Breast epithelium (tissue), 4 donors: Measurements from ENCODE around the gene ARFGAP3. TPM values are rescaled to one million over a fixed set of nuclear protein-coding genes. Genes with fewer than 3 reads are reported as not detected.

Experiments
- DNase-seq, 2 donors: peaks; one replicate each; pipeline ENCODE4 v3.0.0-alpha.2; 2019; ENCODE audit warnings: low spot score in 2 of 2
- H3K27ac ChIP-seq, 2 donors: fragments of 200-600 bp; sonication (generic) in 1 of 2; one replicate each; pipeline ENCODE4 v1.5.1; 2016 to 2019; ENCODE audit warnings: mild to moderate bottlenecking in 1 of 2
- H3K27me3 ChIP-seq, 2 donors: fragments of 200-600 bp; sonication (generic) in 1 of 2; one replicate each; pipeline versions ENCODE4 v1.5.1 to v1.6.0; 2017 to 2019; ENCODE audit warnings: control low read depth in 1 of 2, mild to moderate bottlenecking in 1 of 2
- H3K36me3 ChIP-seq: fragments of 200-600 bp; one replicate; pipeline ENCODE4 v1.5.1; 2019
- H3K4me1 ChIP-seq, 2 donors: fragments of 200-600 bp; sonication (generic); one replicate each; pipeline ENCODE4 v1.5.1; 2016 to 2019; ENCODE audit warnings: control low read depth in 1 of 2
- H3K4me3 ChIP-seq, 3 donors: fragments of 200-600 bp; sonication (generic); 1 replicate in 2 of 3; 2 replicates in 1 of 3; pipeline ENCODE4 v1.5.1; 2016 to 2019; ENCODE audit warnings: mild to moderate bottlenecking in 3 of 3, moderate library complexity in 2 of 3
- H3K9me3 ChIP-seq, 2 donors: fragments of 200-600 bp; sonication (generic) in 1 of 2; one replicate each; pipeline ENCODE4 v1.5.1; 2016 to 2019; ENCODE audit warnings: control low read depth in 1 of 2
- POLR2A ChIP-seq: fragments of 450-650 bp; IDR thresholded peaks from one replicate; pipeline ENCODE4 v1.6.1; 2016; ENCODE audit warnings: antibody characterized with exemption, mild to moderate bottlenecking, moderate library complexity
- POLR2AphosphoS5 ChIP-seq, 3 donors: sonication (generic); formaldehyde crosslinking; IDR thresholded peaks; one replicate each; pipeline ENCODE4 v1.6.1; 2017; ENCODE audit warnings: antibody characterized with exemption in 3 of 3
- intact Hi-C: fragments of 100-400 bp; cut with DNase I; formaldehyde crosslinking; loops from one replicate; pipeline ENCODE4 v1.15.1; 2023; ENCODE audit warnings: low total_unique reads
- total RNA-seq, 3 donors: library from RNA; depleted of rRNA; stranded (reverse); fragments of >200 nt; gene quantifications; one replicate each; pipeline ENCODE4 v1.1.0, GENCODE V29; 2016
- TF ChIP-seq, protein P1 (sequence below), 3 donors: fragments of 450-650 bp; IDR thresholded peaks; one replicate each; pipeline ENCODE4 v1.5.1; 2016 to 2017; ENCODE audit warnings: antibody characterized with exemption in 3 of 3, mild to moderate bottlenecking in 3 of 3, moderate library complexity in 3 of 3

ARFGAP3 gene
- total RNA-seq, 3 donors from 2014 or later: 51.2 to 90.7 (median 70.8) TPM

DNA sequence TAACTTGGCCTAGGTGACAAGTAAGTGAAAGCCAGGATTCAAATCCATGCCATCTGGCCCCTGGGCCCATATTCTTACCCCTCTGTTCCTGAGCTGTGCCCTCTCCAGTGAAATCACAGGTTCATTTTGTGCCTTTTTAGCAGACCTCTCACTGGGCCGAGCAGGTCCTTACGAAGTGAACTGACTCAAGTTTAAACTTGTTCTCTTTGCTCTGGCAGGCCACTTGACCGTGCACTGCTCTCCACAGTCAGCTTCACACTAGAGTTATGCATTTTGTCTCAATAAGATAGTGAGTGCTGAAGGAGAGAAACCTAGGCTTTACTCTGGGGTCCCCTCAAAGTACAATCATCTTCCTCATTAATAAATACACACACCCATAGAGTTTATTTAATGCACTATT lies 40.7 kb downstream of the ARFGAP3 start:
- intact Hi-C loops: no loop called here
- H3K4me3 ChIP-seq: no peak overlapping the region
- no peak for TF ChIP-seq POLR2A
- TF ChIP-seq, protein P1, sequence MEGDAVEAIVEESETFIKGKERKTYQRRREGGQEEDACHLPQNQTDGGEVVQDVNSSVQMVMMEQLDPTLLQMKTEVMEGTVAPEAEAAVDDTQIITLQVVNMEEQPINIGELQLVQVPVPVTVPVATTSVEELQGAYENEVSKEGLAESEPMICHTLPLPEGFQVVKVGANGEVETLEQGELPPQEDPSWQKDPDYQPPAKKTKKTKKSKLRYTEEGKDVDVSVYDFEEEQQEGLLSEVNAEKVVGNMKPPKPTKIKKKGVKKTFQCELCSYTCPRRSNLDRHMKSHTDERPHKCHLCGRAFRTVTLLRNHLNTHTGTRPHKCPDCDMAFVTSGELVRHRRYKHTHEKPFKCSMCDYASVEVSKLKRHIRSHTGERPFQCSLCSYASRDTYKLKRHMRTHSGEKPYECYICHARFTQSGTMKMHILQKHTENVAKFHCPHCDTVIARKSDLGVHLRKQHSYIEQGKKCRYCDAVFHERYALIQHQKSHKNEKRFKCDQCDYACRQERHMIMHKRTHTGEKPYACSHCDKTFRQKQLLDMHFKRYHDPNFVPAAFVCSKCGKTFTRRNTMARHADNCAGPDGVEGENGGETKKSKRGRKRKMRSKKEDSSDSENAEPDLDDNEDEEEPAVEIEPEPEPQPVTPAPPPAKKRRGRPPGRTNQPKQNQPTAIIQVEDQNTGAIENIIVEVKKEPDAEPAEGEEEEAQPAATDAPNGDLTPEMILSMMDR (IDR thresholded peaks at IDR 0.05): no peak
- no peak for TF ChIP-seq POLR2AphosphoS5 (IDR thresholded peaks at IDR 0.05)
- H3K4me1 ChIP-seq: peaks cover 0 to 5% of the 10 kb centered on the region in 2 donors
- no peaks in the 10 kb centered on the region for H3K9me3 ChIP-seq
- DNase-seq: peak in 1 of 2 donors; percentile 6
- no peaks in the 10 kb centered on the region for H3K27me3 ChIP-seq
- H3K27ac ChIP-seq: no peak overlapping the region
- H3K36me3 ChIP-seq: no peaks in the 10 kb centered on the region

DNA sequence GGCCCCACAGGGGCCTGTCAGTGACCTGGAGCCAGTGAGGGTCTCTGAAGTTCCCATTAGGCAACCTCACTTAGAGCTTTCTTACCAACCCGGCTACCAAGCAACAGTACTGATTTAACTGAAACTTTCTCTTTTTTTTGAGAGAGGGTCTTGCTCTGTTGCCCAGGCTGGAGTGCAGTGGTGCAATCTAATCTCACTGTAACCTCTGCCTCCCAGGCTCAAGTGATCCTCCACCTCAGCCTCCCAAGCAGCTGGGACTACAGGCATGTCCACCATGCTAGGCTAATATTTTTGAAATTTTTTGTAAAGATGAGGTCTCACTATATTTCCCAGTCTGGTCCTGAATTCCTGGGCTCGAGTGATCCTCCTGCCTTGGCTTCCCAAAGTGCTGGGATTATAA lies 42.5 kb downstream of the ARFGAP3 start:
- H3K9me3 ChIP-seq: no peaks in the 10 kb centered on the region
- no peak overlapping the region for H3K4me3 ChIP-seq
- intact Hi-C loops: no loop called here
- H3K36me3 ChIP-seq: no peaks in the 10 kb centered on the region
- no peaks in the 10 kb centered on the region for H3K27me3 ChIP-seq
- peak overlapping the region in 1 of 2 donors; percentile 2 for H3K27ac ChIP-seq
- TF ChIP-seq POLR2AphosphoS5 (IDR thresholded peaks at IDR 0.05) (no peak), POLR2A (no peak)
- TF ChIP-seq, protein P1 (IDR thresholded peaks at IDR 0.05): no peak
- peaks cover 0 to 5% of the 10 kb centered on the region in 2 donors for H3K4me1 ChIP-seq
- DNase-seq: no peak

DNA sequence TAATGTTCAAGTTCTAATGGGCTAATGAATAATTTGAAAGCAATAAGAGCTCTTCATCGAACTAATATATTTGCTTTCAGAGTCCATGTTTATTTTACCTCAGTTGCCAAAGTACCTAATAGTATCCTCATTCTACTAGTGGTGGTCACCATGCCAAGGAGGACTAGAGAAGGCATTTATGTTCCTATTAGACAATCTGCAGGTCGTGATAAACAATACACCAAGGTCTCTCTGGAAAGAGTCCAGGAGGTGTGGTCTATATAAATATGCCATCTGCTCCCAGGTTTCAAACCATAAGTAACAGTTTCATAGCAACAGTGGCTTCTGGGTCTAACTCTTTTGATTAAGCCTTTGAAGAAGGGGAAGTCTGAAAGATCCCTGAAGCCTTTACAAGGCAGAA lies 42.9 kb downstream of the ARFGAP3 start:
- DNase-seq: no peak
- no peaks in the 10 kb centered on the region for H3K27me3 ChIP-seq
- peaks cover 0 to under 1% of the 10 kb centered on the region in 2 donors for H3K4me1 ChIP-seq
- no peak overlapping the region for H3K27ac ChIP-seq
- no peak overlapping the region for H3K4me3 ChIP-seq
- H3K36me3 ChIP-seq: no peaks in the 10 kb centered on the region
- intact Hi-C loops: no loop called here
- TF ChIP-seq, protein P1 (IDR thresholded peaks at IDR 0.05): no peak
- no peak for TF ChIP-seq POLR2AphosphoS5 (IDR thresholded peaks at IDR 0.05)
- TF ChIP-seq POLR2A: no peak
- H3K9me3 ChIP-seq: no peaks in the 10 kb centered on the region

DNA sequence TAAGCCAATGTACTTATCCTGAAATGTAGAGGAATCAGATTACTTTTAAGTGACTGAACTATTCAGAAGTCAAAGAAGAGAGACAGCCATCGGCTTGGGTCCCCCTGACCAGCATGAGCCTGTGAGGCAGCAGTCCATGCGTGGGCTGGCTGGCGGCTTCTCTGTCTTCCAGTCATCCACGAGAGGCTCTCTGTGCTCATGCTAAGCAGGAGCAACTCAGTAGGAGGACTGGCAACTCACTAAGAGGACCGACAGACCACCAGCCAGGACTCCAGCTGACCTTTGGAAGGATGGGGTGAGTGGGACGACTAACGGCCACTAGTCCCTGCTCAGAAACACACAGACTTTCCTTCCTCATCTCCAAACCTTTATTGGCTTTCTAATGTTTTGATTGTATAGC lies 43.6 kb downstream of the ARFGAP3 start:
- Histone ChIP-seq H3K4me3 (no peak overlapping the region), H3K27me3 (no peaks in the 10 kb centered on the region), H3K27ac (peak overlapping the region in 1 of 2 donors; percentile 39), H3K36me3 (no peaks in the 10 kb centered on the region), H3K4me1 (no peaks in the 10 kb centered on the region), H3K9me3 (no peaks in the 10 kb centered on the region)
- DNase-seq: no peak
- TF ChIP-seq, protein P1 (IDR thresholded peaks at IDR 0.05): no peak
- TF ChIP-seq POLR2AphosphoS5 (IDR thresholded peaks at IDR 0.05): no peak
- no peak for TF ChIP-seq POLR2A
- intact Hi-C loops: no loop called here

DNA sequence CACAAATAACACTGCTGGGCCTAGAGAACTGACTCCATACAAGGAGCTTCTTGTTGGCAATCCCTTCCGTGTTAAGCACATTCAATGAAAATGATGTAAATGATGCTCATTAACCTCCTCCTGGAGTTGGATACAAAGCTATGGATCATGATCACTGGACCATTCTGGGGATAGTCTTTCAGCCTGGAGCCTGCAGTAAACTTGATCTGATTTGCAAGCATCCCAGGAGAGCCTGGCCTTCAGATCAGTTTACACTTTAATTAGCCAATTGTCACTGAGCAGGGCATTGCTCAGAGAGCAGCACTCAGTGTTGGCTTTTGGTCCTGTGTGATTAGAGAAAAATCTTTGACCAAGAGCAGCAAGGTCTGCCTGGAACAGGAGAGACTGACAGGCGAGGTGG lies 45.6 kb downstream of the ARFGAP3 start:
- Histone ChIP-seq H3K27me3 (no peaks in the 10 kb centered on the region), H3K4me3 (no peak overlapping the region), H3K36me3 (no peaks in the 10 kb centered on the region), H3K4me1 (peaks cover 2 to 4% of the 10 kb centered on the region in 2 donors), H3K27ac (no peak overlapping the region), H3K9me3 (no peaks in the 10 kb centered on the region)
- DNase-seq: no peak
- TF ChIP-seq POLR2A (no peak), POLR2AphosphoS5 (IDR thresholded peaks at IDR 0.05) (no peak)
- TF ChIP-seq, protein P1 (IDR thresholded peaks at IDR 0.05): no peak
- intact Hi-C loops: no loop called here
